Measurements from ENCODE around the gene TRMU. TPM values are rescaled to one million over a fixed set of nuclear protein-coding genes. Genes with fewer than 3 reads are reported as not detected.

Gene TRMU
- total RNA-seq, 5 donors from 2014 or later (not counting 1 experiment from before 2014, with no cell fraction given), result 62.8 to 92.1 (median 77.5) TPM

GRCh38 chr22:46320716-46321386, 14.7 kb upstream of the TRMU start:
- H3K27me3 ChIP-seq (replicated peaks in 1 of 2; ENCODE audit: control insufficient read depth in 2 of 2, extremely low read depth in 1 of 2, insufficient read depth in 2 of 2, low read length in 1 of 2), result no peaks in the 10 kb centered on the region
- WGBS (ENCODE audit: insufficient coverage), result 94% methylated on average over 18 of the region's 20 CpGs
- Mint-ChIP-seq H3K27me3 (no peaks in the 10 kb centered on the region), H3K4me3 (no peak overlapping the region), H3K4me1 (no peaks in the 10 kb centered on the region), H3K36me3 (no peaks in the 10 kb centered on the region), H3K9me3 (no peaks in the 10 kb centered on the region), H3K27ac (no peak overlapping the region)
- ChIA-PET POLR2A (interaction anchor here in 1 of 2 donors (0.6 kb wide), 1 partner anchor 18 kb away, joined by 3 read pairs; no protein-coding TSS in a partner anchor), CTCF (no interaction called here)
- no peak overlapping the region for H3K4me3 ChIP-seq (ENCODE audit: control insufficient read depth in 1 of 2, extremely low read depth in 1 of 2, low read length in 1 of 2)
- no peaks in the 10 kb centered on the region for H3K36me3 ChIP-seq (ENCODE audit: control insufficient read depth in 2 of 2, extremely low read depth in 1 of 2, insufficient read depth in 1 of 2, low read length in 1 of 2)
- no peak overlapping the region for H3K27ac ChIP-seq (ENCODE audit: low read length)
- ATAC-seq (replicated peaks in 1 of 4), result no peak
- no peaks in the 10 kb centered on the region for H3K4me1 ChIP-seq (ENCODE audit: control insufficient read depth in 1 of 2, extremely low read depth in 1 of 2, insufficient read depth in 2 of 2, low read length in 2 of 2)
- H3K9me3 ChIP-seq, result no peaks in the 10 kb centered on the region
- DNase-seq, result no peak

- H3K27ac ChIP-seq (ENCODE audit: low read length), result no peak overlapping the region
- DNase-seq, result no peak
- no peaks in the 10 kb centered on the region for H3K36me3 ChIP-seq (ENCODE audit: control insufficient read depth in 2 of 2, extremely low read depth in 1 of 2, insufficient read depth in 1 of 2, low read length in 1 of 2)
- ChIA-PET POLR2A (no interaction called here), CTCF (interaction anchor here in 1 of 2 donors (0.6 kb wide), 1 partner anchor 10 kb away, joined by 4 read pairs; no protein-coding TSS in a partner anchor)
- Mint-ChIP-seq H3K27ac (no peak overlapping the region), H3K4me1 (no peaks in the 10 kb centered on the region), H3K36me3 (no peaks in the 10 kb centered on the region), H3K9me3 (no peaks in the 10 kb centered on the region), H3K27me3 (no peaks in the 10 kb centered on the region), H3K4me3 (no peak overlapping the region)
- no peak for ATAC-seq (replicated peaks in 1 of 4)
- WGBS (ENCODE audit: insufficient coverage), result 99% methylated on average over 10 of the region's 15 CpGs
- no peaks in the 10 kb centered on the region for H3K27me3 ChIP-seq (replicated peaks in 1 of 2; ENCODE audit: control insufficient read depth in 2 of 2, extremely low read depth in 1 of 2, insufficient read depth in 2 of 2, low read length in 1 of 2)
- no peaks in the 10 kb centered on the region for H3K4me1 ChIP-seq (ENCODE audit: control insufficient read depth in 1 of 2, extremely low read depth in 1 of 2, insufficient read depth in 2 of 2, low read length in 2 of 2)
- no peaks in the 10 kb centered on the region for H3K9me3 ChIP-seq
- no peak overlapping the region for H3K4me3 ChIP-seq (ENCODE audit: control insufficient read depth in 1 of 2, extremely low read depth in 1 of 2, low read length in 1 of 2)
Measured at GRCh38 chr22:46322711-46323110, 12.8 kb upstream of the TRMU start.

- no peaks in the 10 kb centered on the region for H3K36me3 Mint-ChIP-seq
- no peaks in the 10 kb centered on the region for H3K27me3 Mint-ChIP-seq
- Histone ChIP-seq H3K36me3 (ENCODE audit: control insufficient read depth in 2 of 2, extremely low read depth in 1 of 2, insufficient read depth in 1 of 2, low read length in 1 of 2) (no peaks in the 10 kb centered on the region), H3K27me3 (replicated peaks in 1 of 2; ENCODE audit: control insufficient read depth in 2 of 2, extremely low read depth in 1 of 2, insufficient read depth in 2 of 2, low read length in 1 of 2) (no peaks in the 10 kb centered on the region), H3K27ac (ENCODE audit: low read length) (no peak overlapping the region), H3K4me1 (ENCODE audit: control insufficient read depth in 1 of 2, extremely low read depth in 1 of 2, insufficient read depth in 2 of 2, low read length in 2 of 2) (no peaks in the 10 kb centered on the region), H3K9me3 (no peaks in the 10 kb centered on the region), H3K4me3 (ENCODE audit: control insufficient read depth in 1 of 2, extremely low read depth in 1 of 2, low read length in 1 of 2) (no peak overlapping the region)
- ChIA-PET CTCF (interaction anchor here in 1 of 2 donors (0.6 kb wide), 1 partner anchor 10 kb away, joined by 4 read pairs; no protein-coding TSS in a partner anchor), POLR2A (no interaction called here)
- H3K9me3 Mint-ChIP-seq, result no peaks in the 10 kb centered on the region
- WGBS (ENCODE audit: insufficient coverage), result 96% methylated on average over 19 of the region's 19 CpGs
- no peak overlapping the region for H3K27ac Mint-ChIP-seq
- no peak overlapping the region for H3K4me3 Mint-ChIP-seq
- DNase-seq (no peak), ATAC-seq (replicated peaks in 1 of 4) (no peak)
- H3K4me1 Mint-ChIP-seq, result no peaks in the 10 kb centered on the region
Measured at GRCh38 chr22:46323162-46323561, 12.4 kb upstream of the TRMU start.

GRCh38 chr22:46326066-46326680, 9.3 kb upstream of the TRMU start:
- H3K4me3 Mint-ChIP-seq, result no peak overlapping the region

GRCh38 chr22:46327691-46328465, 7.6 kb upstream of the TRMU start:
- 98% methylated on average over 6 of the region's 13 CpGs for WGBS (ENCODE audit: insufficient coverage)
- CTCF ChIA-PET, result no interaction called here

More at GRCh38 chr22:46326066-46326680, 9.3 kb upstream of the TRMU start:
- Histone ChIP-seq H3K4me3 (ENCODE audit: control insufficient read depth in 1 of 2, extremely low read depth in 1 of 2, low read length in 1 of 2) (no peak overlapping the region), H3K4me1 (ENCODE audit: control insufficient read depth in 1 of 2, extremely low read depth in 1 of 2, insufficient read depth in 2 of 2, low read length in 2 of 2) (no peaks in the 10 kb centered on the region), H3K36me3 (ENCODE audit: control insufficient read depth in 2 of 2, extremely low read depth in 1 of 2, insufficient read depth in 1 of 2, low read length in 1 of 2) (no peaks in the 10 kb centered on the region), H3K9me3 (no peaks in the 10 kb centered on the region), H3K27ac (ENCODE audit: low read length) (no peak overlapping the region), H3K27me3 (replicated peaks in 1 of 2; ENCODE audit: control insufficient read depth in 2 of 2, extremely low read depth in 1 of 2, insufficient read depth in 2 of 2, low read length in 1 of 2) (no peaks in the 10 kb centered on the region)
- 97% methylated on average over 22 of the region's 23 CpGs for WGBS (ENCODE audit: insufficient coverage)
- no peaks in the 10 kb centered on the region for H3K4me1 Mint-ChIP-seq
- ChIA-PET POLR2A (no interaction called here), CTCF (no interaction called here)
- H3K9me3 Mint-ChIP-seq, result no peaks in the 10 kb centered on the region
- ATAC-seq (replicated peaks in 1 of 4) (no peak), DNase-seq (no peak)
- H3K27me3 Mint-ChIP-seq, result no peaks in the 10 kb centered on the region
- H3K27ac Mint-ChIP-seq, result no peak overlapping the region
- no peaks in the 10 kb centered on the region for H3K36me3 Mint-ChIP-seq

GRCh38 chr22:46328797-46329196, 6.7 kb upstream of the TRMU start:
- no peaks in the 10 kb centered on the region for H3K36me3 Mint-ChIP-seq
- no peak overlapping the region for H3K27ac Mint-ChIP-seq
- Histone ChIP-seq H3K4me3 (ENCODE audit: control insufficient read depth in 1 of 2, extremely low read depth in 1 of 2, low read length in 1 of 2) (no peak overlapping the region), H3K27ac (ENCODE audit: low read length) (no peak overlapping the region), H3K27me3 (replicated peaks in 1 of 2; ENCODE audit: control insufficient read depth in 2 of 2, extremely low read depth in 1 of 2, insufficient read depth in 2 of 2, low read length in 1 of 2) (no peaks in the 10 kb centered on the region), H3K9me3 (no peaks in the 10 kb centered on the region), H3K4me1 (ENCODE audit: control insufficient read depth in 1 of 2, extremely low read depth in 1 of 2, insufficient read depth in 2 of 2, low read length in 2 of 2) (no peaks in the 10 kb centered on the region), H3K36me3 (ENCODE audit: control insufficient read depth in 2 of 2, extremely low read depth in 1 of 2, insufficient read depth in 1 of 2, low read length in 1 of 2) (no peaks in the 10 kb centered on the region)
- CTCF ChIA-PET, result no interaction called here
- H3K9me3 Mint-ChIP-seq, result no peaks in the 10 kb centered on the region
- H3K4me1 Mint-ChIP-seq, result no peaks in the 10 kb centered on the region
- H3K4me3 Mint-ChIP-seq, result no peak overlapping the region
- 95% methylated on average over 7 of the region's 11 CpGs for WGBS (ENCODE audit: insufficient coverage)
- POLR2A ChIA-PET, result no interaction called here
- H3K27me3 Mint-ChIP-seq, result no peaks in the 10 kb centered on the region
- DNase-seq (no peak), ATAC-seq (replicated peaks in 1 of 4) (no peak)

More at GRCh38 chr22:46327691-46328465, 7.6 kb upstream of the TRMU start:
- H3K4me1 ChIP-seq (ENCODE audit: control insufficient read depth in 1 of 2, extremely low read depth in 1 of 2, insufficient read depth in 2 of 2, low read length in 2 of 2), result no peaks in the 10 kb centered on the region
- no peak for DNase-seq
- no peaks in the 10 kb centered on the region for H3K9me3 ChIP-seq
- H3K36me3 Mint-ChIP-seq, result no peaks in the 10 kb centered on the region
- no peaks in the 10 kb centered on the region for H3K27me3 Mint-ChIP-seq
- no peaks in the 10 kb centered on the region for H3K4me1 Mint-ChIP-seq
- no peak overlapping the region for H3K27ac ChIP-seq (ENCODE audit: low read length)
- H3K27ac Mint-ChIP-seq, result no peak overlapping the region
- H3K36me3 ChIP-seq (ENCODE audit: control insufficient read depth in 2 of 2, extremely low read depth in 1 of 2, insufficient read depth in 1 of 2, low read length in 1 of 2), result no peaks in the 10 kb centered on the region
- H3K4me3 Mint-ChIP-seq, result no peak overlapping the region
- no peaks in the 10 kb centered on the region for H3K27me3 ChIP-seq (replicated peaks in 1 of 2; ENCODE audit: control insufficient read depth in 2 of 2, extremely low read depth in 1 of 2, insufficient read depth in 2 of 2, low read length in 1 of 2)
- no peak for ATAC-seq (replicated peaks in 1 of 4)
- POLR2A ChIA-PET, result no interaction called here
- no peaks in the 10 kb centered on the region for H3K9me3 Mint-ChIP-seq
- no peak overlapping the region for H3K4me3 ChIP-seq (ENCODE audit: control insufficient read depth in 1 of 2, extremely low read depth in 1 of 2, low read length in 1 of 2)

All from T-cell (primary cell).